MV-4-11 (cell line): Measurements from ENCODE around the gene SLC29A3.
"Not testable (repeated sequence)": the region's sequence is repeated elsewhere in the genome, so short reads cannot be mapped to it uniquely, and the experiment has no call there.

ENCODE experiments used
- DNase-seq: peaks from one replicate; lab custom pipeline; 2025; lab: John Stamatoyannopoulos, UW

Gene SLC29A3

GRCh38 chr10:71319042-71319799 is at the start of gene SLC29A3:
SLC29A3 (plus strand) TSS chr10:71319259; CDS start chr10:71319310, 51 bp downstream.
- DNase-seq = peak; percentile 72

DNA sequence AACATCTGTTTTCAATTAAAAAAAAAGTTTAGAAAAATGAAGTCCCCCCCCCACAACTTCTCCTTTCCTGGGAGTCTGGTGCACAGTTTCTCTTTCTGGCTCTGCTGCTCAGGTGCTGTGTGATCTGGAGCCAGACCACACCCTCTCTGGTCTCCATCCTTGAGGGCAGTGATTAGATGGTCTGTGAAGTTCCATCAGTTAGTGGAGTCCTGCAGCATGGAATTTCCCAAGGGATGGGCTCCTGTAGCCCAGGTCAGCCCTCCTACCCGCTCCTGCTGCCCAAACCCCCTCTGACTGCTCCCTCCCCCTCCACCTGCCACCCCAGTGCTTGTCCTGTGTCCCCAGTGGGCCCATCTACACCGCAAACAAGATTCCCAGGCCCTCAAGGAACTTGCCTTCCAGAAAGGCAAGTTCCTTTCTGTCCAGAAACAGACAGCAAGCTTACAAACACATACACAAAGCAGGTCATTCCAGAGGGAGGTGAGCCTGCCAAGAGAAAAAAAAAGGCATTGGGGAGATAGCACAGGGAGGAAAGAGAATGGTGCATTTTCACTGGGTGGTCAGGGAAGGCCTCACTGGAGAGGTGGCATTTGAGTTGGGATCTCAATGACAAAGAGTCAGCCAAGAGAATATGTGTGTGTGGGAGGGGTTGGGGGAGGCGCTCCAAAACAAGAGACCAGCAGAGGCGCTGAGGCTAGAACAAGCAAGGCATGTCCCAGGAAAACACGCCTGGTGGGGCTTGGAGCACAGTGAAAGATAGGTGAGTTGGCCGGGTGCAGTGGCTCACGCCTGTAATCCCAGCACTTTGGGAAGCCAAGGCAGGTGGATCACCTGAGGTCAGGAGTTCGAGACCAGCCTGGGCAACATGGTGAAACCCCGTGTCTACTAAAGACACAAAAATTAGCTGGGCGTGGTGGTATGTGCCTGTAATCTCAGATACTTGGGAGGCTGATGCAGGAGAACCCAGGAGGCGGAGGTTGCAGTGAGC is 49.5 kb upstream of the SLC29A3 start:
- DNase-seq = no peak

DNA sequence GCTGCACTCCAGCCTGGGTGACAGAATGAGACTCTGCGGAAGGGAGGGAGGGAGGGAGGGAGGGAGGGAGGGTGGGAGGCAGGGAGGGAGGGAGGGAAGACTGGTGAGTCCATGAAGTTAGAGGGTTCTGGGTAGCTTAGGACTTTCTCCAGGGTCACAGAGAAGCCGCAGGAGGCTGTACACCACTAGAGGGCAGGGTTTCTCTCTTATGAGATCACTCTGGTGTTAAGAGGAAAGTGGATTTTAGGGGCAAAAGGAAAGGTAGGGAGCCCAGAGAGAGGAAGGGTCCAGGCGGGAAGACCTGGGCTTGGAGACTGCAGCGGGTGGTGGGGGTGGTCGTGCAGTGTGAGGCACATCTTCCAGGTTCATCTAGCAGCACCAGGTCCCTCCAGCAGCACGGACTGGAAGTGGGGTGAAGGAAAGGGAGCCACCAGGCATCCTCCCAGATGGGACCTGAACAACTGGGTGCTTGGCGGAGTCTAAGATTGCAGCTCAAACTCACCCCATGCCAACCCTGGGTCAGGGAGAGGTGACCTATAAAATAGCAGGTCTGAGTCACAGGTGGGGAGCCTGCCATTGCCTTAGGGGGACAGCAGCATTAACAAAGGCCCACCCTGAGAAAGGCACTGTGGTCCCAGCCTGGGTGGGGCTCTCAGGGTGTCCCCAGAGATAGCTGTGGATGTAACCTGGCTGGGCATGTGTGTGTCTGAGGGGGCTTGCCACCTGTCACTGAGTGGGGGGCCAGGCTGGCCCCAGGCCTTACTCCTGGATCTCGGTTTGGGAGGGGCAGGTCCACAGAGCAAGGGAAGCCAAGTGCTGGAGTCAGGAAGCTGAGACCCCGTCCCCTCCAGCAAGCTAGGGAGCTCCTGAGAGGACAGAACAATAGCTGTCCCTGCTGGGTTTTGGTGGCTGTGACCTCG is 48.5 kb upstream of the SLC29A3 start:
- peak; percentile 68 for DNase-seq

DNA sequence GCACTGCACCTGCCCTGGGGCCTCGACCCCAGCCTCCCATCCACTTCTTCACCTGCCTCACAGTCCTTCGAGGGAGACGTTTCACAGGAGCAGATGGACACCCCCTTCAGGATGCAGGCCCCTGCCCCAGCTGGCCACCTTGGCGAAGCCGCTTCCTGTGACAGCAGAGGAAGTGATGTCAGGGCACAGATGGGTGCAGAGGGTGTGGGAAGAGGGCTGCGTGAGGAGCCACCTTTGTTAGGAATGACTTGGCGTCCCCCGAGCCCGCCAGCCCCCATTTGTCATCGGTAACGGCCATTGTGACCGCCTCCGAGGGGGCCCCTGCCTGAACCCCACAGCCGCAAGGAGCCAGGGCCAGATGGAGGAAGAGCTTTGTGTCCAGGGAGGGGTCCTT is 47.4 kb upstream of the SLC29A3 start:
- no peak for DNase-seq

DNA sequence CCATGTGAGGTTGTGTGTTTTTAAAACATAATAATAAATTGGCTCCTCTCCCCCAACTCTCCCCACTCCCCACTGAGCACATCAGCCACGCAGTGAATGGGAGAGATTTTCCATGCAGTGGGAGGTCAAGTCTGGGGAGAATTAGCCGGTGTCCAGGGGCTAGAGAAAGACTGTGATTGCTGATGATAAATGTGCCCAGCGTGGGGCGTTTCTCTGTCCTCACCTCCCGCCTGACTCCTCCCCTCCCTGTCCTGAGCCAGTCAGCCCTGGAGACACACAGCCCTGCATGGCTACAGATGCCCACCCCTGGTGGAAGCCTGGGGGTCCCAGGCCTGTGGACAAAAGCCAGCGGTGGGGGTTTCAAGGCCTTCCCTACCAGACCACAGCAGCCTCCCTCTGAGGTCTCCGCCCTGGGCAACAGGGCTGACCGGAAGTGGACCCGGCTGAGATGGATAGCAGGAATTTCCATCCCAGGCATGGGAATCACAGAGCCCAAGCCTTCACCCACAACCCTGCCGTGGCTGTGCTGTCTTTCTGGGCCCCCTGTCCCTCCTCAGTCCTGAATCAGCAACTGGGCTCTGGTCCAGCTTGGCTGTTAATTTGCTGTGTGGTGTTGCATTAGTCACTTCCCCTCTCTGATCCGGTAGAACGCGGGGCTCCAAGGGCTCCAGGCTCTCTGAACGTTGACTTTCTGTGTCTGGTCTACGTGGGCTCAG is 46.8 kb upstream of the SLC29A3 start:
- DNase-seq = peak; percentile 44

- DNase-seq = not testable (repeated sequence)
Observed at GRCh38 chr10:71272974-71273373, 46.1 kb upstream of the SLC29A3 start.

GRCh38 chr10:71273506-71273905 is 45.6 kb upstream of the SLC29A3 start:
- no peak for DNase-seq

- DNase-seq = no peak
Observed at GRCh38 chr10:71274901-71275796, 43.9 kb upstream of the SLC29A3 start.

- no peak for DNase-seq
Observed at GRCh38 chr10:71276873-71277272, 42.2 kb upstream of the SLC29A3 start.

DNA sequence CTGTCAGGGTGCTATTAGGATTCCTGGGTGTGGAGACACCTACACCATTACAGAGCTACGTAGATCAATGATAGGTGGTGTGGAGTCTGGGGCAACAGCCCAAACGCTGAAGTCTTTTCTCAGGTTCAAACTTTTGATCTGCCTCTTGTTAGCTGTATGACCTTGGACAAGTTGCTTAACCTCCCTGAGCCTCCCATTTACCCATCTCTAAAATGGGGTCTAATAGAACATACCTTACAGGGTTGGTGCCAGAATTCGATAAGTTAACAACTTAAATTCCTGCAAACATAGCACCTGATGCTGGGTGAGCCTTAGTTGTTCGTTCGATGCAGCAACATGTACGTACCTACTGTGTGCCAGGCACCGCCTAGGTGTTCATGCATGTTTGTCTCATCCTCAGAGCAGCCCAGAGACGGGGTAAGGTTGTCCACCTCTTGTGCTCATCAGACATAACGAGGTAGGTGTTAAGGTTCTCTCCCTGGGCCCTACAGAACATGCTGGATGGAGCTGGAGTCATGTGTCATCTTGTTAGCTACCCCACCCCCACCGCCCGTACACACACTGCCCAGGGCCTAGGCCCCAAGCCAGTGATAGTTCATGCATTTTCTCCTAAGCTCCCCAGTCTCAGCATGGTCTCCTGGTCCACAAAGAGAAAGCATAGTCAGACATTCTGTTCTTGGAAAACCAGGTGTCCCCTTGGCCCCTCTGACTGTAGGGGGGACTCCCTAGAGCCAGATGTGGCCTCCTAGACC is 41.0 kb upstream of the SLC29A3 start:
- no peak for DNase-seq

DNA sequence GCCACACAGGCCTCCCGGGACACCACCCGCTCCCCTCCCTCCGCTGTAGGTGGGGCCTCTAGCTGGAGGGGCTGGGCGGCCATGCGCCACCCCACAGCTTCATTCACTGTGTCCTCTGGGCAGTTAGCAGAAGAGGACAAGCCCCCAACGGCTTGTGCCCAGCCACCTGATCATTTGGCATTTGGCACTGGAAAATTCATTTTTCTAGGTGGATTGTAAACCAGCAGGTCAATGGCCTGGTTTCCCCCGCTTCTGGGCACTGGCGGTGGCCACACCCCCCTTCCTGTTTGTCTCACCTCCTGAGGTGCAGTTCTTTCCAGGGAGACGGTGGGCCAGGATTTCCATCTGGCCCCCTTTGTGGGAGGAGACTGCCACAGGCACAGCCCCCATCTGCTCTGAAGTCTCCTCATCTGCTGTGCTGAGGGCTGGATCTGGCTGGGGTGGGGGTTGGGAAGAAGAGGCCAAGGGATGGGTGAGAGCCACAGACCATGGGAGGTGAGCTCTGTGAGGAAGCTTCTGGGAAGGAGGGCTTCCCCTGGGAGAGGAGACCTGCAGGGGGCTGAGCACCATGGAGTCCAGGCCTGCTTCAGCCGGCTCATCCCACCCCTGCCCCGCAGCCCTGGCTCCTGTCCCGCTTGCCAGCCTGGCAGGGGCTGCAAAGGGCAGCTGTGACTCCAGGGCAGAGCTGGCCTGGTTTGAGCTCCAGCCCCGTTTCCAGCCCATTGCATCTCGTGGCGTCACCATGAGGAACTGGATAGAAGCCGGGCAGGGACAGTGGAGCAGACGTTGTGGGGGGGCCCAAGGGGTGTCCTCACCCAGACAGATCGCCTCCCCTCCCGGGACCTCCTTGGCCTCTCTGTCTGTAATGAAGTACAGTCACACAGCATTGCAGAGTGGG is 40.1 kb upstream of the SLC29A3 start:
- no peak for DNase-seq

- DNase-seq = peak; percentile 14
Observed at GRCh38 chr10:71279590-71280170, 39.4 kb upstream of the SLC29A3 start.

DNA sequence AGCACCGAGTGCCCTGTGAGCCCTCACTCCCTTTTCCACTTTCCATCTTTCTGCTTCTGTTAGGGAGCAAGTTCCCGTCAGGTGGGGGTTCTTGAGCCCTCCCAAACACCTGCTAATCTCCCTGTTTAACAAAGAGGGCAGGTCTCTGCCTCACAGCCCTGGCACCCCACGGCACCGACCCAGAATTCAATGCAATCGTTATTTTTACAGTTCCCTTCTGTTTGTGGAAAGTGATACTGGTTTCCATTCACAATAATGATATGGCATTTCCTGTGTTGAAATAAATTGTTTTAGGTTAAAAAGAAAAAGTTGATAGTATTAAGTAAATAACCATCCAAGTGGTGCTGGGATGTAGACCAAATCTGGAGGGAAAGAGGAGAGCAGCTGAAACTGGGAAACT is 38.8 kb upstream of the SLC29A3 start:
- no peak for DNase-seq

DNA sequence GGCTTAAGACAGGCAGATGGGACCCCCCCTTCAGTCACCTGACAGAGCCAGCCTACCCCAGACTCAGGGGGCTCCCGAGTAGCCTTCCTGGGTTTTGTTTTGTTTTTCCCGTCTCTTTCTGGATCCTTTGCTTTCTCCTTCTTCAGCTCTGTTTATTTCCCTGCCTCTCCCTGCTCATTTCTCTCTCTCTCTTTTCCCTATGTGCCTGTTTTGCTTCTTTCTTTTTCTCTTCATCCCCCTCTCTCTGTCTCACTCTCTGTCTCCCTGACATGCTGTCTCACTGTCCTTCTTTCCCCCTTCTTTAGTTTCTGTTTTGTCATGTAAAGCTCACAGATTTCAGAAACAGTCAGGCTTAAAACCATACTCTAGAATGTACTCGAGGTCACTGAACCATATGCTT is 38.2 kb upstream of the SLC29A3 start:
- no peak for DNase-seq

GRCh38 chr10:71281646-71282322 is 37.3 kb upstream of the SLC29A3 start:
- no peak for DNase-seq

DNA sequence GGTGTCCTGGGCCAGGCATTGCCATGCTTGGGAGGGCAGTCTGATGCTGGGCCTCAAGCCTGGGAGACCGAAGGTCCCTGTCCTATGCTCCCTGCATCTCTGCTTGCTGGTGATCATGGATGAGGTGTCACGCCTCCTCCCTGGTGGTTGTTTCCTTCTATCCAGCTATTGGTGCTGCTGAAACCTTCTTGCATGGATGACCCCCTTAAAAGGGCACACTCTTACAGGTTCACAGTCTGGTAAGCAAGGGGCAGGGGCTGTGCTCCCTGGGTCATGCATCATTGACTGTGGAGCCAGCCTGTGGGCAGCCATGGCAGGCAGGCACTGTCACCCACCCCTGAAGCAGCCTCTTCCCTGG is 36.8 kb upstream of the SLC29A3 start:
- DNase-seq = no peak

DNA sequence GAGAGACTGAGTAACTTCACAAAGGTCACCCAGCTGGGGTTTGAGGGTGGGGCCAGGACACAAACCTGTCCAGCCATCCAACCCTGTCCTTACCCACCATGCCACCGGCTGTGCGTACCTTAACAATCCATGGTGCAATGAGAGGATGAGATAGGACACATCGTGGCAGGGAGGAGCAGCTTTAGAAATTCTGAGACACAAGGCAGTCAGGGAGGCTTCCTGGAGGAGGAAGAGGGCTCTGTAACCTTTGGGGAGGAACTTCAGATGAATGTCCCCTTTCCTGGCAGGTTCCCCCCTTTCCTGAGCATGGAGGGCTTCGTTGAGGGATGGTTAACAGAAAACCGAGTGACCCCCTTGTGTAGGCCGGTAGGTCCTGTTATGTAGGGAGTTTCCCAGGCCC is 35.6 kb upstream of the SLC29A3 start:
- no peak for DNase-seq

GRCh38 chr10:71283876-71284275 is 35.2 kb upstream of the SLC29A3 start:
- DNase-seq = no peak
